ENCODE measurements around the gene ARHGEF33.
"Not testable (repeated sequence)": the region's sequence is repeated elsewhere in the genome, so short reads cannot be mapped to it uniquely, and the experiment has no call there.

The ARHGEF33 gene

DNA sequence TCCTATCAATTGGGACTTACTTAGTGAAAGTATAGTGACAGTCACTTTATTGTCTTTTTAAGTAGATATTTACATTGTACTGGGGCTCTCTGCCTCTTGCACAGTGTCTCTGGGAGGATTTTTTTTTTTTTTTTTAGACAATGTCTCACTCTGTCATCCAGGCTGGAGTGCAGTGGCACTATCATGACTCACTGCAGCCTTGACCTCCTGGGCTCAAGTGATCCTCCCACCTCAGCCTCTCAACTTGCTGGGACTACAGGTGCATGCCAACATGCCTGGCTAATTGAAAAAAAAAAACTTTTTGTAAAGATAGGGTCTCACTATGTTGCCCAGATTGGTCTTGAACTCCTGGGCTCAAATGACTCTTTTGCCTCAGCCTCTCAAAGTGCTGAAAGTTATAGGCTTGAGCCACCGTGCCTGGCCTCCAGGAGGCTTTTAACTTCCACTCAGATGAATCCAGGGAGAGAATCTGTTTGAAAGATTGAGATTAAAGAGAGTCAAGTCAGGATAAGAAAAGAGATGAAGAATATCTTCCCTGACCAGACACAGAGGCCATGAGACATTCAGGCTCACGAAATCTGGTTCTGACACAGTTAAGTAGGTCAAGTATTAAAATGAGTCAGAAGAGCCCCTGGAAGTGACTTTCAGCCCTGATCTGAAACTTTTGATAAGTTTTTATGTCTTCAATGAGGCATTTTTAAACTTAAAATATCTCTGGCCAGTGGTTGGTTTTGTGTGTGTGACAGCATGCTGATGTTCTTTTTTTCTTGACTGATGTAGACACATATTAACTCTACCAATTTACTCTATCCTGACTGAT is 18.3 kb downstream of the ARHGEF33 start:
- no peak overlapping the region for H3K4me3 ChIP-seq (ENCODE audit: low read depth, low read length)
- no peak for DNase-seq (ENCODE audit: low read depth)

DNA sequence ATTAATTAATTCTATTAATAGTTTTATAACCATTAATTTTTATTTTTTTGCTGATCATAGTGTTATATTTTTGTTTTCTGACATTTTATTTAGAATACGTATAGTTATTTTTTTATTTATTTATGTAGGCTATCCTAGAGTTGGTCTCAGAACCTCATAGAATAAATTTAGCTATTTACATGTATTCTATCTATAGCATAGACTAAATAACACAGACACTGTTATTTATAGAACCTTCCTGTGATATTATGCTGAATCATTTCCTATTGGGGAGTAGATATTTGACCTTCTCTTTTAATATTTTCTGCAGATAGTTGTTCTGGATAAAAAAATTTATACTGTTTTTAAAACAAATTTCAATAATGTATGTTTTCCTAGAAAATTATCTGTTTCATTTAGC is 20.2 kb downstream of the ARHGEF33 start:
- no peak for DNase-seq (ENCODE audit: low read depth)
- no peak overlapping the region for H3K4me3 ChIP-seq (ENCODE audit: low read depth, low read length)

DNA sequence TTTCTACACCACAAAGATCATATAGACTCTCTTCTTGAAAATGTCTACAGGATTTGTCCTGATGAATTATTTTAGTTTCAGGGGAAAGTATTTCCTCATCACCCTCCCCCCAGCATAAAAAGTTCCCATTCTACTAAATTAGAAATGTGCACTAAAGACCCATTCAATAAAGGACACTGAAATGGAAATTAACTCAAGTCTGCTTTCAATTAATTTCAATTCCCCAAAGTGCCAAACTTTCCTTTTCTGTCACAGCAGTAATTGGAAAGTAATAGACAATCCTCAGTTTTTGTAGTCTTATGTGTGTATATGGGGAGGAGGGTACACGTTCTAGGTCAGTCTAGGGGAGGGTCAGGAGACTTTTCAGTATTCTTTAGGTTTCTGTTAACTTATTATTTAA is 21.5 kb downstream of the ARHGEF33 start:
- DNase-seq (ENCODE audit: low read depth), result no peak
- no peak overlapping the region for H3K4me3 ChIP-seq (ENCODE audit: low read depth, low read length)

DNA sequence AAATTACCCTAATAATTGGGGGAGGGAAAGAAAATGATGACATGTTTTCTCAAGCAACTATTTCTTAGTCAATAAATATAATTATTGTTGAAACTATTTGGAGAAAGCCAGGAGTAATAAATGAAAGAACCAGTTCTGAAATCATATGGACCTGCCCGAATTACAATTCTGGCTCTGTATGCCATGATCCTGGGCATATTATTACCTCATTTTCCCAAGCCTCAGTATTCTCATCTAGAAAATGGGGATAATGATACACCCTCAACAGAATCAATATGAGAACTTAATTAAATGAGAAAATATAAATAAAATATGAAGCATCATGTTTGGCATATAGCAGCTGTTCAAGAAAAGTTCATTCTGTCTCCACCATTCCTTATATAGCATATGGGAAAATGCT is 22.9 kb downstream of the ARHGEF33 start:
- no peak overlapping the region for H3K4me3 ChIP-seq (ENCODE audit: low read depth, low read length)
- no peak for DNase-seq (ENCODE audit: low read depth)

DNA sequence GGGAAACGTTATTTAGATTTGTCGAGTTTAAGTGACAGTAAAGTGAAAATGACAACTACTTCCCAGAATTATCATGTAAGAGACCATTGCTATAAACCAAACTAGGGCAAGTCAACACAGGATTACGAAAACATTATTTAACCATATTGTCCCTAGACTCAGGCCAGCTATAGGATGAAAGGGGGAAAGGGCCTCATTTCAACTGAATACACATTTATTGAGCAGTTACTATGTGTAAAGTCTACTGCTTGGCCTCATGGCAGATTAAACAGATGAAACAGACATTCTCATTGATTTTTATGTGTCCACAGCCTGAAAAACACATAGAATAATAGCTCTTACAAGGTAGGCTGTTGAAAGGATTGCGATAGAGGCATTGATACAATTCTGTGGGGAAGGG is 32.7 kb downstream of the ARHGEF33 start:
- H3K4me3 ChIP-seq (ENCODE audit: low read depth, low read length), result no peak overlapping the region
- no peak for DNase-seq (ENCODE audit: low read depth)

DNA sequence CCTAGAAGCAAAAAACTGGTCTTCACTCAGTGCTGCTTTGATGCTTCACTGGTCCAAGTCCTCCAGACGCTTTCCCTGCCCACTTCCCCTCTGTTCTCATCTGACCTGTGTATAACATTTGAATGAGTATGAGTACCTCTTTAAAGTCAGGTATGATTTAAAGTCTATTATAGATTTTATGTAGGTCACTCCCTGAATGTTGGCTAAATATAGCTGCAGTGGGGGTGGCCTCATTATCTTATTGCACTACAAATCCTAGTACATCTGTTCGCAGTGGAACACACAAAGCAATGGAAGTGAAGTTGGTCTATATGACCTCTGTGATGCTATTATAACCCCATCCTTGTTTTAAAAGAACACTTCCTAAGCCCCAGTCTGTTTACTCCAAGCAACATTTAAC is 33.2 kb downstream of the ARHGEF33 start:
- H3K4me3 ChIP-seq (ENCODE audit: low read depth, low read length), result no peak overlapping the region
- no peak for DNase-seq (ENCODE audit: low read depth)

DNA sequence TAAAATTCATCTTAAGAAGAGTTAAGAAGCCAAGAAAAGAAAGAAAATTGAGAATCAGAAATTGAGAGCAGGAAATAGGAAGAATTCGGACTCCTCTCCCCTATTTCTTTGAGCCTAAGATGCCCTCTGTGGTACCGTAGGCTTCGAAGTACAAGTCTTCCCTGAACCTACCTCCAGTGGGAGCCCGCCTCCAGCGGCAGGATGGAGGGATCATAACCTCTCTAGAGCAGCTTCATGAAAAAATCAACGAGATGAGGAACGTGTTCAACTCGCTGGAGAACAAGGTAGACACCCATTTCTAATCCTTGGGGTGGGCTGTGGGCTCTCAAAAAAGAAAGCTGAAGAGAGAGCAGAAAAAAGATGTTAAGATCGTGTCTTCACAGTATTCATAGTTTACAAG is 36.3 kb downstream of the ARHGEF33 start:
- H3K4me3 ChIP-seq (ENCODE audit: low read depth, low read length), result no peak overlapping the region
- no peak for DNase-seq (ENCODE audit: low read depth)

DNA sequence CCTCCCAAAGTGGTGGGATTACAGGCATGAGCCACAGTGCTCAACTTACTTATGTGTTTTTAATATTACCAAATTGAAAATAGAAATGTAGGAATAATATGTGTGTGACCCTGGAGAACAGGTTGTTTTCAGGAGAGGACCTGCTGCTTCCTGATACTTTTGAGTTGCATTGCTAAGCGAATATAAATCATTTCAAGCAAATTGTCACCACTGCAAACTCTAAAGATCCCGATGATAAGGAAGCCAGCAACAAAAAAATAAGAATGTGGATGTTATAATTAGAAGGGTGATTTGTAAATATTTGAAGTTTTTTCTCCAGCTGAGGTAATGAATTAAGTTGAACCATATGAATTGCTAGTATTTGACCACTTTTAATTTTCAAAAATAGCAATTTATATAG is 40.9 kb downstream of the ARHGEF33 start:
- DNase-seq (ENCODE audit: low read depth), result no peak
- no peak overlapping the region for H3K4me3 ChIP-seq (ENCODE audit: low read depth, low read length)

DNA sequence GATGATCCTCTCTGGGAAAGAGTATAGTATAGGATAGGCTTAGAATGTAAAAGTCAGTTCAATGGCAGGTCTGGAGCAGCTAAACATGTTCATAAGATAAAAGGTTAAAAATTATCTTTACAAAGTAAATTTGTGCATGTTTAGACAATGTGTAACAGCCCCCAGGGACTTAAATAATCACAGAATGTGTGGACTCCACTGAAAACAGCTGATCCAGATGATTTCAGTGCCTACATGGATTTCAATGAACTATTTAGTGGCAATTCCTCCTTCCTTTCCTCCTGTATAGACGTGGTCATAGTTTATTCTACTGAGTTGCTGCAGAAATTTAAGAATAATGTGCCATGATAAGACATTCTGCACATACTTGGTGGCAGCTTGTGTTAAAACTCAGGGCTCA is 42.9 kb downstream of the ARHGEF33 start:
- no peak overlapping the region for H3K4me3 ChIP-seq (ENCODE audit: low read depth, low read length)
- DNase-seq (ENCODE audit: low read depth), result no peak

DNA sequence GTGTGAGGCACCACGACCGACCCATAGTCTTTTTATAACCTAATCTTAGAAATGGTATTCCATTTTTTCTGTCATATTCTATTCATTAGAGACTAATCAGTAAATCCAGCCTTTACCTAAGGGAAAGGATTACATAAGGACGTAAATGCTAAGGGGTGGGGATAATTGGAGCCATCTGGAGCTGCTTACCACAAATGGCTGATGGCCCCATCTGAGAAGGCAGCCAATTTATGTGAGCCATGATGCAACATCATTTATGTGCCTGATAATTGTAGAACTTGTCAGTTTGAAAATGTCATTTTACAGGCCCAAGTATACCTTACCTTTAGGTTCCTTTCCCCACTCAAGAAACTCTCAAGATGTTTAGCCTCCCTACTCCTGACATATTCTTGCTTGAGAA is 44.0 kb downstream of the ARHGEF33 start:
- no peak for DNase-seq (ENCODE audit: low read depth)
- H3K4me3 ChIP-seq (ENCODE audit: low read depth, low read length), result no peak overlapping the region

DNA sequence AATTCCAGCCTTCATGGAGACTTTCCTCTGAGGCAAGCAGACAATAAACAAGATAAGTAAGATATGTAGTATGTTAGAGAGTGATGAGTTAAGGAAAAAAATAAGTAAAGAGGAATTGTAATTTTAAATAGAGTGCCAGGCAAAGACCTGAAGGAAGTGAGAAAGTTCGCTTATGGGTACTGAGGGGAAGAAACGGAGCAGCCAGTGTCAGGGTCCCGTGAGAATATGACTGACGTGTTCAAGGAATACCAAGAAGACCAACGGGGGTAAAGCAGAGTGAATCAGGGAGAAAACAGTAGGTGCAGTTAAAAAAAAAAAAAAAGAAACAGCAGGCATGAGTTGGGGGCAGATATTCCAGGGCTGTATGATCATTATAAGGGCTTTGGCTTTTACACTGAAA is 45.1 kb downstream of the ARHGEF33 start:
- H3K4me3 ChIP-seq (ENCODE audit: low read depth, low read length), result no peak overlapping the region
- DNase-seq (ENCODE audit: low read depth), result no peak

DNA sequence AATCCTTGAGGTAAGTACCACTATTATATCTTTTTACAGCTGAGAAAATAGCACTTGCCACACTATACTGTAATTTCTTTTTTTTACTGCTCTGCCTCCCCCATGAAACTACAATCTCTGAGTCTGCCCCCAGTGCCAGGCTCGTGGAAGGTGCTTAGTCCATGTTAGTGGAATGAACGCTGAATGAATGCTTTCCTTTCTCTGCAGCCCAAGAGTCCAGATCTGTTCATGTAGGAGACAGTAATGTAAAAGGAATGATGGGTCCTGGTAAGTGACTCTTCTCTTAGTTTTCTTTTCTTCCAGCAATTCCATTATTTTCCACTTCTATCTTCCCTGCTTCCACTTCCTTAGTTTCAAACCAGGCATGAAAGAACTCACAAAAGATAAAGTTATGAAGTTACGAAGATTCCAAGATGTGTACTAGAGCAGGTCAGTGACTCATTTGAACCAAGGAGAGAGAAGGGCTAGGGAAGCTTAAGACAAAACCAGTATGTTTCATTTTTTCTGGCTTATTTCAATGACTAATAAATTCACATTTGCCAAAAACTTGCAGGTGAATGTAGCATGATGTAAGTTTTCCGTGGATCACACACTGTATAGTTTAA is 46.0 kb downstream of the ARHGEF33 start:
- no peak overlapping the region for H3K4me3 ChIP-seq (ENCODE audit: low read depth, low read length)
- no peak for DNase-seq (ENCODE audit: low read depth)

DNA sequence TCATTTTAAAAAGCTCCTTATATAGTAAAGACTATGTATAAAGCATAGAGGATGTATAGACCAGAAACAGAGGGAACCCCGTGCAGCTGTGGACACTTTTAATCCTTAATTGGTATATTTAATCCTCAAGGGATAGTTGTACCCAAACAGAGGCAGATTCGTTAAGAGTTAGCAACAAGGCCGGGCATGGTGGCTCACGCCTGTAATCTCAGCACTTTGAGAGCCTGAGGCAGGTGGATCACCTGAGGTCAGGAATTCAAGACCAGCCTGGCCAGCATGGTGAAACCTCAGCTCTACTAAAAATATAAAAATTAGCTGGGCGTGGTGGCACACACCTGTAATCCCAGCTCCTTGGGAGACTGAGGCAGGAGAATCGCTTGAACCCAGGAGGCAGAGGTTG is 46.8 kb downstream of the ARHGEF33 start:
- DNase-seq (ENCODE audit: low read depth); H3K4me3 ChIP-seq (ENCODE audit: low read depth, low read length): not testable (repeated sequence)

DNA sequence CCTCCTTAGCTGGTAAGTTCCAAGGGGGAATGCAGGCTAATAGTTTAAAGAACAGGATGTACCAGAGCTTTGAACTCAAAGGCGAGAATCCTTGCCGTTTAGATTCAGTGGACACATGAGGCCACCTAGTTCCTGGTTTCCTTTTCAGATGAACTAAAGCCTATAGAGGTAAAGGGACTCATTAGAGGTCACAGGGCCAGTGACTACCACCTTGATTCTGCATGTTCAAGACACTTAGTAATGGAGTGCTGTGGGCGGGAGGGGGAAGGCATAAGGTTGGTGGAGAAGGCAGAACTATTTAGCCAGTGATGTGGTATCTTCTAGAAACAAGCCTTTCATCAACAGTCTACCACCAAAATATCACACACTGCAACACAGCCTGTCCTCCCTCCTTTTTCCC is 47.9 kb downstream of the ARHGEF33 start:
- no peak overlapping the region for H3K4me3 ChIP-seq (ENCODE audit: low read depth, low read length)

DNA sequence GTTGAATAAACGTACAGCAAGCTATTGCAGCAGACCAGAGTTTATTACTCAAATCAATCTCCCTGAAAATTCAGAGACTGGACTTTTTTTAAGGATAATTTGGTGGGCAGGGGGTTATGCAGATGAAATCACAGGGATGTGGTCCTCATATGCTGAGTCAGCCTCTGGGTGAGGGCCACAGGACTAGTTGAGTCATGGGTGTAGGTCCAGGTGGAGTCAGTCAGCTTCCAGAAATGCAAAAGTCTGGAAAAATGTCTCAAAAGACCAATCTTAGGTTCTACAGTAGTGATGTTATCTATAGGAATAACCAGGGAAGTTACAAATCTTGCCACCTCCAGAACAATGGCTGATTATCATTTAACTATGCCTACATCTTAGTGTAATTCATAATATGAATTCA is 51.1 kb downstream of the ARHGEF33 start:
- H3K4me3 ChIP-seq (ENCODE audit: low read depth, low read length), result no peak overlapping the region
- no peak for DNase-seq (ENCODE audit: low read depth)

More for the DNA sequence above, 47.9 kb downstream of the ARHGEF33 start:
- DNase-seq (ENCODE audit: low read depth), result no peak

DNA sequence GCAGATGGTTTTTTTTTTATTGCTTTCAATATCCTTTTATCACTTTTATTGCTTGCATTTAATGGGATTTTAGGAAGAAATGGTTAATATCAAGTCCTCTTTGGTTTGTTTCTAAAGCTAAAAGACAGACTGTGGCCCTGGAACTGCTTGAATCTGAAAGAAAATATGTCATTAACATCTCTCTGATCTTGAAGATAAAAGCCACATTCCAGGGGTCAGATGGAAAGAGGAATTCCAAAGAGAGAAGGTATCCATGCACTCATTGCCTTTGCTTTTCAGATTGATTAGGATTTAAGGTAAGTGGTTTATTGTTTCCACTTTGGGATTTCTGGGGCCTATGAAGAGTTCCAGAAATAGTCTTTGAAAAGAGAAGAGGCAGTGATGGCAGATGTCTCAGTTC is 54.1 kb downstream of the ARHGEF33 start:
- no peak for DNase-seq (ENCODE audit: low read depth)
- H3K4me3 ChIP-seq (ENCODE audit: low read depth, low read length), result no peak overlapping the region

DNA sequence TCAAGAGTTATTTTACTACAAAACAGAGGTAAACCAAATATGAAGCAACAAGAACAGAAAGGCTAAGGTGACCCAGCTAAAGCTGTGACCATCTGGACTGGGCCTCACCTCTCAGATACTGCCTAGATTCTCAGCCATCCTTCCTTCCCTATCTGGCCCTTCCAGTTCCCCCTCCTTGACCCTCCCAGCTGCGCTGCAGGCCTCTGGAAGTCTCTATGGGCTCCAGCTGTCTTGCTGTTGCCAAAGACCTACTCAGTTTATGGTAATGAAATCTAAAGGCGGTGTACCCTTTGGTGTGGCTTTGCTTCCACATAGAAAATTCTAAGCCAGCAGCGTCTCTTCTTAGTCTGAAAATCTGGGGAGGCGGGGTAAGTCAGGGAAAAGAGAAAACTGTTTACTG is 55.7 kb downstream of the ARHGEF33 start:
- DNase-seq (ENCODE audit: low read depth), result no peak

DNA sequence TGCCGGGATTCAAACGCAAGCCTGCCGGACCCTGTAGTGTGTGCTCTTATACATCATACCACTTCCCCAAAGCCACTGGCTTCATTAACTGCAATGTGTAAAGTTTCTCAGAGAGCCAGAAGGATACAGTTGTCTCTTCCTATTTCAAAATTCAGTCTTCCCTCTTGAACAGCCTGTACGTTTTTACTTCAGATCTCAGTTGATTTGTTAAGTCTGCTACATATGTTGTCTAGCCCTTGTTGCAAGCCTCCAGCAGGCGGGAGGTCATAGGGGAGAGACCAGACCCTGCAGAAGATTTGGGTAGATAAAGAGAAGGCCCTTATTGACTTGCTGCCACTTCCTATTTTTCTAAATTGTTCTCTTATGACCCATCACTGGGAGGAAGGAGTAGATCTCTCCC is 56.2 kb downstream of the ARHGEF33 start:
- DNase-seq (ENCODE audit: low read depth), result no peak
- no peak overlapping the region for H3K4me3 ChIP-seq (ENCODE audit: low read depth, low read length)

More for the DNA sequence above, 55.7 kb downstream of the ARHGEF33 start:
- H3K4me3 ChIP-seq (ENCODE audit: low read depth, low read length), result no peak overlapping the region

DNA sequence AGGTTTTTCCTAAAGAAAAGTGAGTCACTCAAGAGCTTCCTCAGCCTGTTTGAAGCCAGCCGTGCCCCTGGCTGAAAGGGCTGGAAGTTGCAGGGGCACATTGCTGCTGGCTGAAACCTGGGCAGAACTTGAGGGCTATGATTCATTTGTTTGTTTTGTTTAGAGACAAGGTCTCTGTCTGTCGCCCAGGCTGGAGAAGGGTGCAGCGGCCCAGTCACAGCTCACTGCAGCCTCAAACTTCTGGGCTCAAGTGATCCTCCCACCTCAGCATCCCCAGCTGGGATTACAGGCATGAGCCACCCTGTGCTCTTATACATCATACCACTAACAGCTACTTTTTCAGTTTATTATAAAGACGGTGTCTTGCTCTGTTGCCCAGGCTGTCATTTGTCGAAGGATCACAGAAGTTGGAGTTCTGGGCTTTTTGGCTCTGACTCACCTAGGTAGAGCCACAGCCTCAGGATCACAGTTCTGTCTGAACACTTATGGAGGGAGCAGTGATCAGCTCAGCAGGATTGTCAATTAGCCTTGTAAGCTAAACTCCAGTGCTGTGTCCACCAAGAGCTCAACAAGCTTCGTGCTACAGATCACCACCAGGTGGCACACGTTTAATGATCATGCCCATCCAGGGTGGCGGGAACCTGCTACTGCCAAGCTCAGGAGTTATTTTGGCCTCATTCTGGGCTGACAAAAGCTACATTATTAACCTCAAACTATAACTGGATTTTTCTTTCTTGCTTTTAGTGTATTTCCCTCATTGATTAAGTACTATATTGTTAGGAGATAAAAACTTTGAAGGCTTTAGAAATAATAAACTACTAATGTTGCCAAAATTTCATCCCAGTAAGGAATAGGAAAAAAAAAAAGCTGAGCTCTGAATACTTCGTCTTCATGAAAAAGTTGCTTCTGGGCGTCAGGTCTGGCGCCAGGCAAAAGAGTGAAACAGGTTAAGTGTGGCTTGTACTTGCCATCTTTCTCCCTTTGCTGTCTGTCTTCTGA is 57.9 kb downstream of the ARHGEF33 start:
- DNase-seq (ENCODE audit: low read depth), result no peak
- H3K4me3 ChIP-seq (ENCODE audit: low read depth, low read length), result no peak overlapping the region

DNA sequence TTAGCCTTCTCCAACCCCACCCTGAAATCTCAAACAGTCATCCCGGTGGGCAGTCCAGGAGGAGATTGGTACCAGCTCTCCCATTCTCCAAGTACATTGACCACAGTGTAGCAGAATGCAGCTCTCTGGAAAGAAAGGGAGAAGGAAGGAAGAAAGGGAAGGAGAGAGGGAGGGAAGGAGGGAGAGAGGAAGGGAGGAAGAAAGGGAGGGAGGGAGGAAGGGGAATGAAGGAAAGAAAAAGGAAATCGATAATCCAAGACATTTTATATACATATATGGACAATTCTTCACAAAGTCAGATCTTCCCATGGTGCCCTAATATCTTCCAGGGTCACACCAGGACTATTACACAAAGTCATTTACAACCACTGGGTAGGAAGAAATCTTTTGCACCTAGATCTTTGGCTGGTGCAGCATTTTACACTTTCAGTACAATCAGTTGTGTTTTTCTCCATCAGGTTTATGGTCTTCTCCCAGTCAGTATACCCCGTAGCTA is 58.8 kb downstream of the ARHGEF33 start:
- H3K4me3 ChIP-seq (ENCODE audit: low read depth, low read length), result no peak overlapping the region
- no peak for DNase-seq (ENCODE audit: low read depth)

Data from skeletal muscle cell (primary cell).